K562 (cell line): ENCODE results near the gene NAT8. TPM values are rescaled to one million over a fixed set of nuclear protein-coding genes. Genes with fewer than 3 reads are reported as not detected.
A peak's percentile ranks its signal among the peaks of the same experiment; 100 is the strongest.
"Not testable (repeated sequence)": the region's sequence is repeated elsewhere in the genome, so short reads cannot be mapped to it uniquely, and the experiment has no call there.

Experiments
- ATAC-seq: fragments of 200-7000 bp; cut with Tn5 transposase; 3 replicates; pipeline ENCODE4 v1.9.1; 2020; ENCODE audit warnings: moderate library complexity
- BruUV-seq: library from RNA; stranded (reverse); fragments of 400-500 nt; replicated peaks from 2 replicates; lab custom pipeline; 2021; lab: Mats Ljungman, UMichigan
- CTCF ChIA-PET: fragments of 300-600 bp; formaldehyde crosslinking; extraction: SDS; loops from one replicate; lab custom pipeline; 2021; ENCODE audit warnings: low intra/inter-chr PET ratio; lab: Yijun Ruan, JAX
- POLR2A ChIA-PET: fragments of 300-600, 350-650 bp; sonication (Branson Sonifier 250); formaldehyde crosslinking; extraction: SDS; loops from one replicate; lab custom pipeline; 2021; ENCODE audit warnings: antibody characterized with exemption, inconsistent platforms; lab: Yijun Ruan, JAX
- DNase-seq, 4 experiments: peaks; one replicate each; pipeline versions ENCODE4 v3.0.0 to v3.0.0-alpha.2; 2011 to 2018; ENCODE audit warnings: low spot score in 3 of 4, mixed read lengths in 3 of 4; ENCODE audit errors: extremely low read depth in 1 of 4
- FAIRE-seq: peaks from 2 replicates; lab custom pipeline; 2011; peaks lifted over from hg19 to GRCh38; lab: Jason Lieb, UNC
- H2AFZ ChIP-seq: 2 replicates; pipeline ENCODE4 v1.6.0; 2011; ENCODE audit warnings: low read depth, low read length, control low read depth, inconsistent platforms
- H3K27ac ChIP-seq: fragments of 200-600 bp; 3 replicates; pipeline ENCODE4 v1.8.0; 2011; ENCODE audit warnings: low read depth, mild to moderate bottlenecking, control low read depth, inconsistent platforms, low read length, moderate library complexity, mixed read lengths; ENCODE audit errors: extremely low read depth
- H3K27me3 ChIP-seq, 2 experiments: fragments of 300-600 bp in 1 of 2; 2 replicates in 1 of 2; 3 replicates in 1 of 2; pipeline versions ENCODE4 v1.6.0 to v1.8.0; 2011; ENCODE audit warnings: inconsistent platforms in 2 of 2, low read length in 2 of 2, mild to moderate bottlenecking in 1 of 2, mixed read lengths in 1 of 2, moderate library complexity in 1 of 2; ENCODE audit not compliant: control insufficient read depth in 2 of 2, insufficient read depth in 2 of 2
- H3K36me3 ChIP-seq: fragments of 300-600 bp; 3 replicates; pipeline ENCODE4 v1.8.0; 2011; ENCODE audit warnings: mild to moderate bottlenecking, low read length, inconsistent platforms; ENCODE audit not compliant: control insufficient read depth, insufficient read depth
- H3K4me1 ChIP-seq, 2 experiments: fragments of 200-600 bp in 1 of 2; replicated peaks in 1 of 2; 2 replicates in 1 of 2; 3 replicates in 1 of 2; pipeline versions ENCODE4 v1.5.1 to v1.8.0; 2011; ENCODE audit warnings: inconsistent platforms in 2 of 2, low read length in 2 of 2, mild to moderate bottlenecking in 1 of 2, mixed read lengths in 1 of 2, moderate library complexity in 1 of 2; ENCODE audit not compliant: control insufficient read depth in 2 of 2, insufficient read depth in 2 of 2
- H3K4me2 ChIP-seq: 2 replicates; pipeline ENCODE4 v1.6.1; 2011; ENCODE audit warnings: low read length, control low read depth, inconsistent platforms, mixed read lengths; ENCODE audit not compliant: insufficient read depth
- H3K4me3 ChIP-seq: fragments of 200-600 bp; sonication (generic), shearing (Covaris generic); 2 replicates; pipeline ENCODE4 v1.5.1; 2016; ENCODE audit warnings: control low read depth, inconsistent platforms
- H3K79me2 ChIP-seq: fragments of 200-600 bp; 3 replicates; pipeline ENCODE4 v1.8.0; 2011; ENCODE audit warnings: low read length, inconsistent platforms; ENCODE audit not compliant: control insufficient read depth, insufficient read depth
- H3K9ac ChIP-seq, 2 experiments: 2 replicates each; pipeline versions ENCODE4 v1.6.0 to v1.6.1; 2011; ENCODE audit warnings: low read depth in 2 of 2, low read length in 2 of 2, control low read depth in 1 of 2, inconsistent platforms in 1 of 2, mild to moderate bottlenecking in 1 of 2, mixed read lengths in 1 of 2; ENCODE audit not compliant: insufficient read depth in 1 of 2
- H3K9me1 ChIP-seq: one replicate; pipeline ENCODE4 v1.6.0; 2011; ENCODE audit warnings: inconsistent platforms, mild to moderate bottlenecking, low read length, moderate library complexity; ENCODE audit not compliant: control insufficient read depth, insufficient read depth
- H3K9me3 ChIP-seq: replicated peaks from 2 replicates; pipeline ENCODE4 v1.5.1; 2011; ENCODE audit warnings: low read depth, low read length, inconsistent platforms; ENCODE audit not compliant: control insufficient read depth, insufficient read depth
- H4K20me1 ChIP-seq: replicated peaks from 2 replicates; pipeline ENCODE4 v1.6.1; 2011; ENCODE audit warnings: low read length, inconsistent platforms, mixed read lengths; ENCODE audit not compliant: control insufficient read depth, insufficient read depth
- ARNT ChIP-seq, 2 experiments: fragments of 450-650 bp; IDR thresholded peaks; 2 replicates each; pipeline ENCODE4 v1.6.1; 2016; ENCODE audit warnings: mild to moderate bottlenecking in 1 of 2
- FOXA3 ChIP-seq, 2 experiments: fragments of 450-650 bp in 1 of 2; sonication (generic) in 1 of 2; formaldehyde crosslinking; IDR thresholded peaks in 1 of 2; conservative IDR thresholded peaks in 1 of 2; 2 replicates each; pipeline versions ENCODE4 v1.4.0 to v1.8.0; 2020 to 2022; ENCODE audit warnings: mild to moderate bottlenecking in 2 of 2, missing genetic modification reagents in 1 of 2
- FOXK2 ChIP-seq, 2 experiments: fragments of 450-650 bp; IDR thresholded peaks in 1 of 2; conservative IDR thresholded peaks in 1 of 2; 2 replicates each; pipeline ENCODE4 v1.6.1; 2016; ENCODE audit warnings: low read depth in 2 of 2, mild to moderate bottlenecking in 1 of 2
- RAD21 ChIP-seq, 2 experiments: fragments of 250-450 bp in 1 of 2; fragments of 450-650 bp in 1 of 2; sonication (Bioruptor Pico) in 1 of 2; formaldehyde crosslinking in 1 of 2; IDR thresholded peaks in 1 of 2; conservative IDR thresholded peaks in 1 of 2; 2 replicates each; pipeline versions ENCODE4 v1.4.0 to v1.8.0; 2020 to 2022; ENCODE audit warnings: mild to moderate bottlenecking in 2 of 2, moderate library complexity in 1 of 2
- RBM25 ChIP-seq: fragments of 200-400 bp; formaldehyde crosslinking; IDR thresholded peaks from 2 replicates; pipeline ENCODE4 v1.6.1; 2018; ENCODE audit warnings: low read length, low read depth, moderate library complexity; ENCODE audit not compliant: severe bottlenecking
- ZFP36 ChIP-seq: fragments of 150-350 bp; IDR thresholded peaks from 2 replicates; pipeline ENCODE4 v1.6.1; 2018; ENCODE audit warnings: low read length, low read depth; ENCODE audit not compliant: partially characterized antibody
- ZNF766 ChIP-seq: fragments of 200-800 bp; sonication (Bioruptor generic); conservative IDR thresholded peaks from 2 replicates; pipeline ENCODE4 v1.6.1; 2016; ENCODE audit warnings: missing genetic modification characterization, missing compliant biosample characterization
- WGBS: fragments of 100-300 bp; shearing (Covaris generic); methylation state at CpG from one replicate; pipeline ENCODE4 v1.1.6; 2016; ENCODE audit warnings: low coverage, mixed read lengths; ENCODE audit not compliant: insufficient coverage; ENCODE audit errors: missing lambda C conversion rate; 5-methylcytosine and 5-hydroxymethylcytosine counted together
- in situ Hi-C: fragments of 300-500 bp; cut with MboI; formaldehyde crosslinking; loops from 4 replicates; pipeline ENCODE4 v1.15.0; 2018; ENCODE audit warnings: inconsistent platforms, mixed read lengths
- intact Hi-C: fragments of 100-400 bp; cut with micrococcal nuclease; formaldehyde crosslinking; loops from 2 replicates; pipeline ENCODE4 v1.14.2; 2022
- polyA plus RNA-seq, 8 experiments: library from polyadenylated mRNA; depleted of rRNA in 4 of 8; stranded (reverse) in 5 of 8; unstranded in 3 of 8; fragments of >200 nt; fragmentation: Nextera tagmentation in 2 of 8; fragmentation: Illumina TruSeq in 1 of 8; extraction: Ambion mirVana in 2 of 8; extraction: Trizol in 1 of 8; gene quantifications; 2 replicates each; pipeline versions ENCODE4 v1.2.1 to v1.2.3, GENCODE V29; 2011 to 2014; ENCODE audit warnings: inconsistent platforms in 1 of 8, missing spikeins in 1 of 8
- total RNA-seq, 7 experiments: library from RNA; depleted of rRNA in 6 of 7; stranded (reverse); fragments of >200 nt in 6 of 7; fragmentation: Illumina TruSeq in 2 of 7; extraction: Trizol in 2 of 7; gene quantifications; 2 replicates each; pipeline versions ENCODE4 v1.2.1 to v1.2.3, GENCODE V29; 2011 to 2021; ENCODE audit warnings: low replicate concordance in 1 of 7
- TF ChIP-seq, protein P1 (sequence below): sonication (generic); formaldehyde crosslinking; IDR thresholded peaks from 2 replicates; pipeline ENCODE4 v1.8.0; 2023; ENCODE audit warnings: mild to moderate bottlenecking, missing genetic modification reagents

Gene NAT8
- total and polyA plus RNA-seq, 9 of the 15 experiments (the other 6 are each of a cell fraction or from before 2014, with no cell fraction given), result not detected

DNA sequence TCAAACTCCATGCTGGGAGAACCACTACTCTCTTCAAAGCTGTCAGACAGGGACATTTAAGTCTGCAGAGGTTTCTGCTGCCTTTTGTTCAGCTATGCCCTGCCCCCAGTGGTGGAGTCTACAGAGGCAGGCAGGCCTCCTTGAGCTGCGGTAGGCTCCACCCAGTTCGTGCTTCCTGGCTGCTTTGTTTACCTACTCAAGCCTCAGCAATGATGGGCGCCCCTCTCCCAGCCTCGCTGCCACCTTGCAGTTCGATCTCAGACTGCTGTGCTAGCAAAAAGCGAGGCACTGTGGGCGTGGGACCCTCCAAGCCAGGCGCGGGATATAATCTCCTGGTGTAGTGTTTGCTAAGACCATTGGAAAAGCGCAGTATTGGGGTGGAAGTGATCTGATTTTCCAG lies 5.5 kb upstream of the NAT8 start:
- intact Hi-C loops, H3K4me3 ChIP-seq, in situ Hi-C loops, H3K79me2 ChIP-seq, H4K20me1 ChIP-seq: not testable (repeated sequence)
- 0% methylated on average over 10 of the region's 10 CpGs for WGBS
- 0 out of 4 replicates have a peak, but pooled peaks of 1 of the 2 experiments have one; percentile 15 for TF ChIP-seq RAD21 (CRISPR knock-in tag; conservative IDR thresholded peaks at IDR 0.05 in 1 of 2, IDR thresholded peaks at IDR 0.05 in 1 of 2)
- TF ChIP-seq FOXK2 (conservative IDR thresholded peaks at IDR 0.05 in 1 of 2, IDR thresholded peaks at IDR 0.05 in 1 of 2; ENCODE audit: low read depth in 2 of 2), result 0 out of 4 replicates have a peak, but pooled peaks of 1 of the 2 experiments have one; percentile 22
- TF ChIP-seq ZNF766 (CRISPR knock-in tag), result 0 out of 2 replicates have a peak, but pooled peaks have one; percentile 55
- peak in 1 of 2 experiments; percentile 58; a peak in 2 of 4 replicates for TF ChIP-seq FOXA3 (CRISPR knock-in tag; conservative IDR thresholded peaks at IDR 0.05 in 1 of 2, IDR thresholded peaks at IDR 0.05 in 1 of 2)
- TF ChIP-seq, all 486 proteins: peak for 4; not testable (repeated sequence) for 482
- H3K27ac ChIP-seq, H3K9me3 ChIP-seq, DNase-seq, H3K9me1 ChIP-seq, CTCF ChIA-PET, POLR2A ChIA-PET, H3K4me1 ChIP-seq, ATAC-seq, FAIRE-seq, H3K36me3 ChIP-seq, H3K4me2 ChIP-seq, BruUV-seq, H3K9ac ChIP-seq: not testable (repeated sequence)
- Histone ChIP-seq H2AFZ (peak overlapping the region; percentile 50; the same call in 1 of the 2 replicates), H3K27me3 (peaks cover 7 to 40% of the 10 kb centered on the region in 2 experiments; a peak in 4 of 5 replicates)

DNA sequence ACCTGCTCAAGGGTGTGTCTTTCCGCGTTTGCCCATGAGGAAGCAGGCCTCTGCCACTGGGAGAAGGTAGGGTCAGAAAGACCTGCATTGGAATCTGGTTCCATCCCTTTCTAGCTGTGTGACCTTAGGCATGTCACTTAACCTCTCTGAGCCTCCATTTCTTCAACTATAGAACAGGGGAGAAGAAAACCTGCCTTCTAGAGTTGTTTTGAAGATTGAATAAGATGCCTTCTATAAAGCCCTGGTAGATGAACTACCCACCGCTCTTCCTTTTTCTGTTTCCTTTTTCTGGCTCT lies 507 bp downstream of the NAT8 start:
- no peaks in the 10 kb centered on the region for H3K4me1 ChIP-seq
- H3K27ac ChIP-seq, result no peak overlapping the region
- peaks cover 12 to 41% of the 10 kb centered on the region in 2 experiments; a peak in 4 of 5 replicates for H3K27me3 ChIP-seq
- H4K20me1 ChIP-seq, result no peaks in the 10 kb centered on the region
- H3K9me1 ChIP-seq, result no peaks in the 10 kb centered on the region
- intact Hi-C loops, result no loop called here
- H3K4me2 ChIP-seq, result no peak overlapping the region
- TF ChIP-seq RBM25, result peak; percentile 61
- TF ChIP-seq, protein P1, sequence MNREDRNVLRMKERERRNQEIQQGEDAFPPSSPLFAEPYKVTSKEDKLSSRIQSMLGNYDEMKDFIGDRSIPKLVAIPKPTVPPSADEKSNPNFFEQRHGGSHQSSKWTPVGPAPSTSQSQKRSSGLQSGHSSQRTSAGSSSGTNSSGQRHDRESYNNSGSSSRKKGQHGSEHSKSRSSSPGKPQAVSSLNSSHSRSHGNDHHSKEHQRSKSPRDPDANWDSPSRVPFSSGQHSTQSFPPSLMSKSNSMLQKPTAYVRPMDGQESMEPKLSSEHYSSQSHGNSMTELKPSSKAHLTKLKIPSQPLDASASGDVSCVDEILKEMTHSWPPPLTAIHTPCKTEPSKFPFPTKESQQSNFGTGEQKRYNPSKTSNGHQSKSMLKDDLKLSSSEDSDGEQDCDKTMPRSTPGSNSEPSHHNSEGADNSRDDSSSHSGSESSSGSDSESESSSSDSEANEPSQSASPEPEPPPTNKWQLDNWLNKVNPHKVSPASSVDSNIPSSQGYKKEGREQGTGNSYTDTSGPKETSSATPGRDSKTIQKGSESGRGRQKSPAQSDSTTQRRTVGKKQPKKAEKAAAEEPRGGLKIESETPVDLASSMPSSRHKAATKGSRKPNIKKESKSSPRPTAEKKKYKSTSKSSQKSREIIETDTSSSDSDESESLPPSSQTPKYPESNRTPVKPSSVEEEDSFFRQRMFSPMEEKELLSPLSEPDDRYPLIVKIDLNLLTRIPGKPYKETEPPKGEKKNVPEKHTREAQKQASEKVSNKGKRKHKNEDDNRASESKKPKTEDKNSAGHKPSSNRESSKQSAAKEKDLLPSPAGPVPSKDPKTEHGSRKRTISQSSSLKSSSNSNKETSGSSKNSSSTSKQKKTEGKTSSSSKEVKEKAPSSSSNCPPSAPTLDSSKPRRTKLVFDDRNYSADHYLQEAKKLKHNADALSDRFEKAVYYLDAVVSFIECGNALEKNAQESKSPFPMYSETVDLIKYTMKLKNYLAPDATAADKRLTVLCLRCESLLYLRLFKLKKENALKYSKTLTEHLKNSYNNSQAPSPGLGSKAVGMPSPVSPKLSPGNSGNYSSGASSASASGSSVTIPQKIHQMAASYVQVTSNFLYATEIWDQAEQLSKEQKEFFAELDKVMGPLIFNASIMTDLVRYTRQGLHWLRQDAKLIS (CRISPR knock-in tag), result no peak
- TF ChIP-seq ZFP36, result peak; percentile 46
- TF ChIP-seq ARNT (IDR thresholded peaks at IDR 0.05), result no peak
- CTCF ChIA-PET, result no interaction called here
- FAIRE-seq, result no peak
- ATAC-seq, result no peak
- POLR2A ChIA-PET, result no interaction called here
- DNase-seq, result no peak
- H3K36me3 ChIP-seq, result no peaks in the 10 kb centered on the region
- no peak overlapping the region for H3K4me3 ChIP-seq
- no peaks in the 10 kb centered on the region for H3K79me2 ChIP-seq
- no peak overlapping the region for H3K9ac ChIP-seq
- H3K9me3 ChIP-seq, result no peaks in the 10 kb centered on the region; the same call in 1 of the 2 replicates
- in situ Hi-C loops, result loop anchor here (5.0 kb wide), 1 partner anchor 61 kb away; no protein-coding TSS in a partner anchor
- H2AFZ ChIP-seq, result no peak overlapping the region
- WGBS, result 0% methylated on average over 3 of the region's 3 CpGs
- no TSS peak for BruUV-seq
